GM18951 (cell line): ENCODE measurements around the gene BMAL1.

Source experiments
- POLR2A ChIP-seq: IDR thresholded peaks from 4 replicates; pipeline ENCODE4 v1.6.1; 2011; ENCODE audit warnings: mild to moderate bottlenecking; ENCODE audit not compliant: insufficient read length, insufficient read depth; ENCODE audit errors: extremely low read depth
- in situ Hi-C: fragments of 300-500 bp; cut with MboI; formaldehyde crosslinking; loops from one replicate; pipeline ENCODE4 v1.12.0; 2022; ENCODE audit warnings: low sequenced_read_pairs, mixed read lengths, inconsistent platforms; ENCODE audit not compliant: unreplicated experiment

The BMAL1 gene

DNA sequence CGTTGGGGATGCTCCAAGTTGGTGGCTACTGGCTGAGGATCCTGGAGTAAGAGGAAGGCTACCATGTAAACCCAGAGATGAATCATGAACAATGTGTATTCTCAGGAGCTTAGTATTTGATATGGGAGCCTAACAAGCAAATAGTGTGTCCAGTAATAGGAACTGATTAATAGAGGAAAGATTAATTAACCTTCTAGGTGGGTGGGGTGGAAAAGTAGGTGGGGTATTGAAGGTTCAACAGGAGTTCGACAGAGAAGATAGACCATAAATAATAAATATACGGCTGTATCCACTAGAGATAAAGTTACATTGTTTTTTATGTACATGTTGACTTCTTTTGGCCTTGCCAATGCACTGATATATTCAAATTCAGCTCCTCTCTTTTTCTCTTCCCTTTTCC, 43.1 kb downstream of the BMAL1 start:
- no peak for TF ChIP-seq POLR2A
- in situ Hi-C loops: no loop called here

DNA sequence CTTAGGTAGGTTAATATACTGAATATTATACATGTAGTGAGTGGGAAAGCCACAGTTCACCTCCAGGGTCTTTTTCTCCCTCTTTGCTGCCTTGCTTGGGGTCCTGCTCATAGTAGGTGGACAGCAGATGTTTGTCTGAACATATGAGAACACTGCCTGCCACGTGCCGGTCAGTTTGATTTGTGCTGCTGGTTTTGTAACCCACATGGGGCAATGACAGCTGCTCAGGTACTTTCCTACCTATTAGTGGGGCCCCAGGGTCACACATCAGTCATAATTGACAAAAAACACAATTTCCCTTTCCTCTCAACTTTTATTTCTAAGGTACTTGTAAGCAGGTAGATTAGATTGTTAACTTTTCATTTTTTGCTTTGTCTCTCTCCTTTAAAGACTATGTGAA, 43.8 kb downstream of the BMAL1 start:
- no peak for TF ChIP-seq POLR2A
- in situ Hi-C loops: no loop called here

DNA sequence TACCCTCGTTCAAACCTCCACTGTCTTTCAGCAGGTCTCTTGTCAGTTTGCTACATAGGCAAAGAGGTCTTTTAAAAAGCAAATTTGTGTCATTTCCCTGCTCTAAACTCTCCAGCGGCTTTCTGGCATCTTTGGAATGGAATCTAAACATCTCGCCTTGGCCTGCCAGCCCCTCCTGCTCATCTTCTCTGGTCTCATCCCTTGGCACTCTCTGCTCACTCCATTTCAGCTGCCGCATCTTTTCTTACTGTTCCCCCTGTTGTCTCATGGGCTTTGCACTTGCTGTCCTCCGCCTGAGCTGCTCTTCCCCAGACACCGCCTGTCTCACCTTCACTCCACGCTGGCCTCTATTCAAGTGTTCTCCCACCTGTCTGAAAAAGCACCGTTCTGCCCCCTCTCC, 46.6 kb downstream of the BMAL1 start:
- no peak for TF ChIP-seq POLR2A
- in situ Hi-C loops: no loop called here

DNA sequence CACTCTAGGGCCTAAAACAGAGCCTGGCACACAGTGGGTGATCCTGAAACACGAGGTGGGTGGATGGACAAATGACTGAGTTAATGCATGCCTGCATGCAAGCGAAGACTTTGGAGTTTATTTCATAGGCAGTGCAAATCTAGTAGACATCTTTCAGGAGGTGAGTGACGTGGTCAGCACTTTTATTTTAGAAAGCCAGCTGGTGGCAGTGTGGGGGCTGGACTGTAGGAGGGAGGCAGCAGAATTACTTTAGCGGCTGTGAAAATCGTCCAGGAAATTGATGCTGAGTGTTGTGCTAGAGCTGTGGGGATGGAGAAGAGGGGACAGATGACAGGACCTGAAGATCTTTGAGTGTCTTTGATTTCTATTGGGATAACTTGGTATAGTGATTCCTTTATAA, 47.1 kb downstream of the BMAL1 start:
- in situ Hi-C loops: loop anchor here (25.0 kb wide), 1 partner anchor 362 kb away; no protein-coding TSS in a partner anchor
- no peak for TF ChIP-seq POLR2A

DNA sequence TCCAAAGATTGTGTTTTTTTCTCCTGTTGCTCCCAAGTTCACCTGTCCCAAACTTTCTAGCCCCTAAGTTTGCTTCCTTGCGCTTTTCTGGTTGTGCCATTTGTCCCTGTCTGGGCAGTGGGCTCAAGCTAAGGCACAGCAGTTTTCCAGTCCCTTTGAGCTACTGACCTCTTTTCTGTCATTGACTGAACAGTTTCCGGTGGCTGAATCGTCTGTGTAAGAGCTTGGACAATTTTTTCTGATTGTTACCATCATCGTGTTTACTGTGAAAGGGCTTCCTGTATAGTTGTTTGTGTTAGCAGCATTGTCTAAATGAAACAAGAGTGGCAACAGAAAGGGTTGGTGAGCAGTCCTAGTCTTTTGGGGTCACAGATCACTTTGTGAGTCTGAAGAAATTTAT, 49.8 kb downstream of the BMAL1 start:
- no peak for TF ChIP-seq POLR2A
- in situ Hi-C loops: loop anchor here (25.0 kb wide), 1 partner anchor 365 kb away; no protein-coding TSS in a partner anchor

DNA sequence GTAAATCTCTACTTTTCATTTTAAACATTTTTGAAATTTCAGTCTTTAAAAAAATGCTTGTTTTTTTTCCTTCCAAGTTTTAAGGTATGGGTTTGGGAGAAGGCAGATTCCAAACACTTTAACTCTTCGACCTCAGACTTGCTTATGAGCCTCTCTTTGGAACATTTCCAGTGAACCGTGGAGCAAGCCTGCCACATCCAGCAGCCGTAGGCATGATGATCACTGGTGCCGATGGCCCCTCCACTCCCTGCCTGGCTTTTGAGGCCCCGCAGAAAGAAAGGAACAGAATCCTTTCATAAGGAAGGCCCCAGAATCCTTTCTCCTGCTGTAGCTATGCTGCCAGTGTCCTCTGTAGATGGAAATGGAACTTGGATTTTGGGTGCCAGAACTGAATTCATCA, 50.7 kb downstream of the BMAL1 start:
- in situ Hi-C loops: loop anchor here (25.0 kb wide), 1 partner anchor 366 kb away; no protein-coding TSS in a partner anchor
- TF ChIP-seq POLR2A: no peak

DNA sequence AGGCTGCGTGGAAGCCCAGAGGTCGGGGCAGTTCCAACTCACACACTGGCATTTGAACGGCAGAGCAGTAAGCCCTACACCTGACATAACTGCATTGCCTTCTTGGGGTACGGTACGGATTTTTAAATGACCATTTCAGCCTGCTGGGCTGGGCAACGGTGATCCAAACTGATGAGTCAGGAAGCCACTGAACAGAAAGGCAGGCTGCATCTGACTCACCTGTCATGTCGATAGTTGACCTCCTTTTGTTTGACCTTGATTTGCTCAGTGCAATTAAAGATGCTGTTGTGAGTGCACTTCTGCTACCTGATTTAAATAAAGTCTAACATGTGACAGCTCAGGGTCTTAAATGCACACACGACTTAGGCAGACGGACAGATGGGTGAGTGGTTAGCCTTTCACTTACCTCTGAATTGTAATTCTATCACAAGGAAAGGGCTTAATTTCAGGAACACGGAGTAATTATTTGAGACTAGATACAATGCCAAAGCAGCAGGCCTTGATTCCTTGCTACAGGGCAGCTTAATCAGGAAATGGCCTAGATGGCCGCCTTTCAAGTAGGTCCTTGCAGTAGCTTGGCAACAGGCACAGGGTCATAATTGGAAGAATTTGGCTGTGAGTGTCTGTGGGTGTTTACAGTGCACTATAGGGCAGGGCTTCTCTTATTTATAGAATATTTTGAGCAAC, 52.2 kb downstream of the BMAL1 start:
- no peak for TF ChIP-seq POLR2A
- in situ Hi-C loops: loop anchor here (25.0 kb wide), 1 partner anchor 368 kb away; no protein-coding TSS in a partner anchor

DNA sequence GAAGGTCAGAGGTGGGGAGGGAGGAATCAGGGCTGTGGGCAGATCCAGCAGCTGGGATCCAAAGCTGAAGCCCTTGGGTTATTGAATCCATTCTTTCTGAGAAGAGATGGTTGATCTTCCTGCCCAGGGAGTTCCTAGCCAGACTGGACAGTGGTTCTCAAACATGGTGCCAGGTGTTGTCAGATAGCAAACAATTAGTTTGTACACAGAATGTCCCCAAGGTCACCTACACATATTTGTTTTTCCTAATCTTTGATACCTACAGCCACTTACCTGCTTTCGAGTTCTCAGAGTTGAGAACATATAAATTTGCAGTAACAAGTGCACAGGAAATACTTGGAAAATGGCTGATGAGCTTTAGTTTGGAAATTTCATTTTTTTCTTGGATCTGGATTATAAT, 54.5 kb downstream of the BMAL1 start:
- in situ Hi-C loops: loop anchor here (25.0 kb wide), 1 partner anchor 370 kb away; no protein-coding TSS in a partner anchor
- no peak for TF ChIP-seq POLR2A

DNA sequence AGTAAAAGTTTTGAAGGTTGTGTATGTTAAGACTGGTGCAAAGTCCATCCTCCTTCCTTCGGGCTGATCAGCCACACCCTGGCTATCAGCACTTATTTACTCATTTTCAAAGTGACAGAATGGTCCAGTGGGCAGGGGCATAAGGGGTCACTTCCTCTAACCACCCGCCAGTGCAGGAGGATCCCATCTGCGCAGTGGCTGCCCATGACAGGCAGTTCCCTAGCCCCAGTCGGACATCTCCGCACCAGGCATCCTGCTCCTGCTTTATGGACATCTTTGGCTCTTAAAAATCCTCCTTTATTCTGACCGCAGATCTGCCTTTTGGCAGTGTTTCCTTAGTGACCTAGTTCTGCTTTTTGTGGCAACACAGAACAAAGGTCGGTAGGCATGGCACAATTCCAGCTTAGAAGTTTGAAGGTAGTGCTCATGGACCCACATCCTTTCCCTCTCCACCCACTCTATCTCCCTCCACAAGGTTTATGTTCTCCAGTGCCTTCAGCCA, 55.9 kb downstream of the BMAL1 start:
- TF ChIP-seq POLR2A: no peak
- in situ Hi-C loops: loop anchor here (25.0 kb wide), 1 partner anchor 371 kb away; no protein-coding TSS in a partner anchor

DNA sequence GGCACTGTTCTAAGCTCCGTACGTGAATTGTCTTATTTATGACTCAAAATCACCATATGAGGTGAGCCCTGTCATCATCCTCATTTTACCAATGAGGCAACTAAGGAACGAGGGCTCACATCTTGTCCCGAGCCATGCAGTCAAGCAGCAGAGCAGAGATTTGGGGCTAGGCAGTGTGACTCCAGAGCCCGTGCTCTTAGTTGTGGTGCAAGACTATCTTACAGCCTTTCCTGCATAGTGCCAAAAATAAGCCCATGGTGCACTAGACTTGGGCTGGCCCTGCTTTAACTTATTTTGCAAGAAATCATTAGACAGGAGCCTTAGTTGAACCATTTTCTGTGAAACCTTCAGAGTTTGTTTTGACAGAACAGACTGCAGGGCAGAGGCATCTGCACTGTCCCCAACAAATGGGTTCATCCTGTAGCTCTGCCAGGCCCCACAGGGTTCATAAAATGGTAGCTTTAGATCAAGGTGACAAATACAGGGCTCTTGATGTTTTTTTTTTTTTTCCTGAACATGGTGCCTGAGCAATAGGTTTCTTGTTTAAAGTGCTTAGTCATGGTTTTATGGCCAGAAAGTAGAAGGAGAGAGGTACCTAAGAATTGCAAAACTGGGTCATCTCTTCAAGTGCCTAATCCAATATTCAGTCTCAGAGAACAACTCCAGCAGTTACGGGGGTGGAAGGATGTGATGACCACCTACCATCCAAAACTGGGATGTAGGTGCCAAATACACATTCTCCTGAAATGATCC, 56.6 kb downstream of the BMAL1 start:
- no peak for TF ChIP-seq POLR2A

DNA sequence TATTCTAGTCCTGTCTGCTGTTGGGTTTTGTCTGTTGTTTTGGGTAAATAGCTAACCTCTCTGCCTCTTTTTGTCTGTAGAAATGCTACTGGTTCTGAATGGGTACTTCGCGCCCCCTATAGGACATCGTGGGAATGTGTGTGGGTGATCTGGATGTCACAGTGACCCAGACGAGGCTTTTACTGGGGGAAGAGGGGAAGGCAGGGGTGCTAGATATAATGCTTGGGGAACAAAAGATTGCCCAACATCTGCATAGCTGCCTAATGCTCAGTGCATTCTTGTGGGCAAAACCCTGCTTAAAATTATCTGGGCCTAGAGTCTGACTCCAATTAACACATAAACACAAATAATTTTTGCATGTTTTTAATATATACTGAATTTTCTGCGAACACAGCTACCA, 57.7 kb downstream of the BMAL1 start:
- in situ Hi-C loops: loop anchor here (25.0 kb wide), 1 partner anchor 373 kb away; no protein-coding TSS in a partner anchor
- TF ChIP-seq POLR2A: no peak

More for the DNA sequence above, 56.6 kb downstream of the BMAL1 start:
- in situ Hi-C loops: loop anchor here (25.0 kb wide), 1 partner anchor 372 kb away; no protein-coding TSS in a partner anchor

DNA sequence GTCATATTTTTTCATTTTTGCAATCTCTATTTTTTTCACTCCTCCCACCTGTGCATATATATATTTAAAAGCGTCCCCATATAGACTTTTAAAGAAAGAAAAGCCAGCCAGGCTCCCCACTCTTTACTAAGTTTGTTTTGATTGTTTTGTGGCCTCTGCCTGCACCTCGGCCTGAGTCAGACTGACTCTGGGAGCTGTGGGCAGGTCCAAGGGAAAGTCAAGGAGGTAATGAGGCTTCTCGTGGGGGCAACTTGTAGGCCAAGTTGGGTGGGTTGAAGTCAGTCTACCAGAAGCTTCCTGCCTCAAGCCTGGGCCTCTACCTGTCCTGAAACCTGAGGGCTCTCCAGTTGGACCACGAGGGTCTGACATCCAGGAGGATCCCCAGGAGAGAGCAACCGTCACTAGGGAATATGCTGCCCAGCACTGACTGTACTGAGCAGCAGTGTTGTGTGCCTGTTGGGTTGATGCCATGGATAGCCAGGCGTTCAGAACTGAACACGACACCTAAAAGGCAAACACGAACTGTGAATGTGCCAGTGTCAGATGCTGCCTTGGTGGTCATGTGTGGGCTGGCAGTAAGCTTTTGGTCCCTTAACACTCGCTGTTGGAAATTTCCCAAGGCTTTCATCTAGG, 58.8 kb downstream of the BMAL1 start:
- in situ Hi-C loops: loop anchor here (25.0 kb wide), 1 partner anchor 374 kb away; no protein-coding TSS in a partner anchor
- TF ChIP-seq POLR2A: no peak

DNA sequence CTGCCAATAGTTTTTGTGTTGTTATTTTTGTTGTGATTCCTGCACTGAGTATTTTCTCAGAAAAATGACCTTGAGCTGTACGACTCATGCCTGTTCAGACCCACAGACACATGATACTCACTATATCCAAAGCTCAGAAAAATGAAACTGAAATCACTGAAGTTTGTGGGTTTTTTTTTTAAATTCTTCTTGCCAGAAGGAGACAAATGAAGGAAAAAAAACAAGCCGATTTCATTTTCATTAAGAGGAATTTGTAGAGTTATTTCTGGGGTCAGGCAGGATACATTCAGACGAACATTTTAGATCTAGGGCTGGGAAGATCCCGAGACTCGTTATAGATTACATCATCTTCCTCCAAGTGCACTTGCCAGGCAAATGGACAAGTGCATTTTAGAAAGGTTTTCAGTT, 60.4 kb downstream of the BMAL1 start:
- no peak for TF ChIP-seq POLR2A
- in situ Hi-C loops: loop anchor here (25.0 kb wide), 1 partner anchor 376 kb away; no protein-coding TSS in a partner anchor
